Measurements from ENCODE around the gene FAM200B.

- TF ChIP-seq SUZ12 (IDR thresholded peaks at IDR 0.05; ENCODE audit: extremely low read depth, insufficient read depth, insufficient read length) (no peak), ZNF274 (IDR thresholded peaks at IDR 0.05; ENCODE audit: low read depth, low read length) (no peak), YY1 (IDR thresholded peaks at IDR 0.05; ENCODE audit: insufficient read depth, insufficient read length) (no peak)
These were observed 44.8 kb upstream of the FAM200B start for GRCh38 chr4:15636818-15637217.
